Ovary (tissue), 9 donors: ENCODE results near the gene DNASE1L3. TPM values are rescaled to one million over a fixed set of nuclear protein-coding genes. Genes with fewer than 3 reads are reported as not detected.
A peak's percentile ranks its signal among the peaks of the same experiment; 100 is the strongest.

Source experiments
- DNase-seq, 5 donors: peaks; one replicate each; pipeline ENCODE4 v3.0.0-alpha.2; 2019 to 2020
- H3K27ac ChIP-seq, 2 donors: fragments of 200-600 bp; one replicate each; pipeline versions ENCODE4 v1.5.1 to v1.8.0; 2019 to 2022
- H3K27me3 ChIP-seq: fragments of 200-600 bp; one replicate; pipeline ENCODE4 v1.8.0; 2022
- H3K36me3 ChIP-seq: fragments of 200-600 bp; sonication (generic); one replicate; pipeline ENCODE4 v1.5.1; 2019
- H3K4me1 ChIP-seq: one replicate; pipeline ENCODE4 v1.8.1; 2013; ENCODE audit warnings: mild to moderate bottlenecking, moderate library complexity; ENCODE audit not compliant: insufficient read depth
- H3K4me3 ChIP-seq: fragments of 200-600 bp; sonication (generic); one replicate; pipeline ENCODE4 v1.5.1; 2017
- H3K9me3 ChIP-seq, 2 donors: fragments of 200-600 bp in 1 of 2; sonication (generic) in 1 of 2; one replicate each; pipeline versions ENCODE4 v1.5.1 to v1.8.1; 2013 to 2019; ENCODE audit warnings: mild to moderate bottlenecking in 1 of 2, moderate library complexity in 1 of 2
- EP300 ChIP-seq: sonication (generic); formaldehyde crosslinking; IDR thresholded peaks from one replicate; pipeline ENCODE4 v1.6.1; 2017; ENCODE audit warnings: antibody characterized with exemption
- POLR2A ChIP-seq: fragments of 450-650 bp; IDR thresholded peaks from one replicate; pipeline ENCODE4 v1.6.1; 2017; ENCODE audit warnings: antibody characterized with exemption, mild to moderate bottlenecking, moderate library complexity
- WGBS, 3 donors: extraction: QIAGEN DNeasy Blood & Tissue Kit in 1 of 3; methylation state at CpG; one replicate each; pipeline versions ENCODE4 v1.1.5 to v1.1.7; 2013 to 2017; 5-methylcytosine and 5-hydroxymethylcytosine counted together
- intact Hi-C, 4 donors: fragments of 100-400 bp; cut with DNase I; formaldehyde crosslinking; loops; one replicate each; pipeline versions ENCODE4 v1.11.0 to v1.15.1; 2022 to 2023
- polyA plus RNA-seq, 2 donors: library from polyadenylated mRNA; stranded (reverse); fragments of 200-250 nt in 1 of 2; fragments of 350-450 nt in 1 of 2; fragmentation: Illumina TruSeq in 1 of 2; extraction: RNeasy Lipid Tissue Mini Kit (QIAGEN cat#74804) in 1 of 2; gene quantifications; one replicate each; pipeline ENCODE4 v1.2.3, GENCODE V29; 2013 to 2014
- total RNA-seq, 7 donors: library from RNA; depleted of rRNA in 2 of 7; stranded (reverse); fragments of >200 nt in 2 of 7; fragmentation: NEBNext Ultra II Directional in 3 of 7; extraction: Animal tissue kit (Norgen Biotek cat#: 25700) in 3 of 7; gene quantifications; one replicate each; pipeline versions ENCODE4 v1.1.0 to v1.2.4, GENCODE V29; 2016 to 2023
- TF ChIP-seq, protein P1 (sequence below), 3 donors: fragments of 450-650 bp in 2 of 3; fragments of 200-600 bp in 1 of 3; IDR thresholded peaks; one replicate each; pipeline versions ENCODE4 v1.5.1 to v1.8.0; 2016 to 2022; ENCODE audit warnings: antibody characterized with exemption in 3 of 3, mild to moderate bottlenecking in 1 of 3
- donor health status: DM: no; HTN: no; CAD: no; lungs with moderate emphysema.
- donor health status: DM: no; HTN: no; CAD: no.
- donor health status: Bipolar disorder and iron deficiency.
- donor health status: DM: yes; HTN: yes; CAD: no.
- donor health status: DM: no; HTN: no; CAD: no.
- donor health status: DM: yes; HTN: yes; CAD: no.

Gene DNASE1L3
- total and polyA plus RNA-seq, 9 donors, result 0.48 to 10.3 (median 0.65) TPM; not detected in 2

DNA sequence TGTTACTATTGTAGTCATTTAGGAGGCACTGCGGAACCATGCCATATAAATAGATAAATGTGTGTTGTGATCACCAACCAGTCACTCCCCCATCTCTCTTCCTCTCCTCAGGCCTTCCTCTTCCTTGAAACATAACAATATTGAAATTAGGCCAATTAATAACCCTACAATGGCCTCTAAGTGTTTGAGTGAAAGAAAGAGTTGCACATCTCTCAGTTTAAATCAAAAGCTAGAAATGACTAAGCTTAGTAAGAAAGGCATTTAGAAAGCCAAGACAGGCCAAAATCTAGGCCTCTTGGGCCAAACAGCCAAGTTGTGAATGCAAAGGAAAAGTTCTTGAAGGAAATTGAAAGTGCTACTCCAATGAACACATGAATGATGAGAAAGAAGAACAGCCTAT, 8.1 kb upstream of the DNASE1L3 start:
- no peaks in the 10 kb centered on the region for H3K36me3 ChIP-seq
- no peak overlapping the region for H3K27ac ChIP-seq
- no peaks in the 10 kb centered on the region for H3K27me3 ChIP-seq
- H3K4me3 ChIP-seq, result no peak overlapping the region
- intact Hi-C loops, result no loop called here
- DNase-seq, result no peak
- WGBS, 3 donors, result 83 to 94% (median 88%) methylated on average over 1 of the region's 1 CpG
- TF ChIP-seq, protein P1, sequence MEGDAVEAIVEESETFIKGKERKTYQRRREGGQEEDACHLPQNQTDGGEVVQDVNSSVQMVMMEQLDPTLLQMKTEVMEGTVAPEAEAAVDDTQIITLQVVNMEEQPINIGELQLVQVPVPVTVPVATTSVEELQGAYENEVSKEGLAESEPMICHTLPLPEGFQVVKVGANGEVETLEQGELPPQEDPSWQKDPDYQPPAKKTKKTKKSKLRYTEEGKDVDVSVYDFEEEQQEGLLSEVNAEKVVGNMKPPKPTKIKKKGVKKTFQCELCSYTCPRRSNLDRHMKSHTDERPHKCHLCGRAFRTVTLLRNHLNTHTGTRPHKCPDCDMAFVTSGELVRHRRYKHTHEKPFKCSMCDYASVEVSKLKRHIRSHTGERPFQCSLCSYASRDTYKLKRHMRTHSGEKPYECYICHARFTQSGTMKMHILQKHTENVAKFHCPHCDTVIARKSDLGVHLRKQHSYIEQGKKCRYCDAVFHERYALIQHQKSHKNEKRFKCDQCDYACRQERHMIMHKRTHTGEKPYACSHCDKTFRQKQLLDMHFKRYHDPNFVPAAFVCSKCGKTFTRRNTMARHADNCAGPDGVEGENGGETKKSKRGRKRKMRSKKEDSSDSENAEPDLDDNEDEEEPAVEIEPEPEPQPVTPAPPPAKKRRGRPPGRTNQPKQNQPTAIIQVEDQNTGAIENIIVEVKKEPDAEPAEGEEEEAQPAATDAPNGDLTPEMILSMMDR (IDR thresholded peaks at IDR 0.05), result no peak
- no peak for TF ChIP-seq EP300
- TF ChIP-seq POLR2A, result no peak
- peaks cover 2% of the 10 kb centered on the region for H3K4me1 ChIP-seq
- H3K9me3 ChIP-seq, result no peaks in the 10 kb centered on the region

DNA sequence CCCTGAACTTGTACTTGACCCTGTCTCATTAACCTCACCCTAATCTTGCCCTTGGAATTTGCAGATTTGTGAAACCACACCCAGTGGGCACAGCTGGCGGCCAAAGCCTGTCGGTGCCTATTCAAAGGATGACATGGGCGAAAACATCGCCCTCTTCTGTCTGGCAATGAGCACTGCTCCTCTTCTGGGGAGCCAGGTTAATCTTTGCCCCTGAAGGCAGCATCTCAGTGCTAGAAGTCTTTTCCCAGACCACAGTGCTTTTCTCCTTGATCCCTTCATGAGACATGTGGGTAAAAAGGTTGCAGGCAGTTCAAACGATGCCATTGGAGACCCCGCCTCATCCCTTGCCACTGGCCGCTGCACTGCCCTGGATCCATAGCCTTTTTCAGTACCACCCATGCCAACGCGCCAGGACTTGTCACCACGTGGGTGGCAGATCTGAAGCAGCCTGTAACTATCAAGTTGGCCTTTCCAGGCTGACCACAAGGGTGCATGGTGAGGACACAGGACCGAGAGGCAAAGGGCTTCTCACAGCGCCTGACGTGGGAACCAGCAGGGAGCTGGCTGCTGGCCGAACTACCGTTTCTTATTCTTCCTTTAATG, 6.5 kb upstream of the DNASE1L3 start:
- H3K4me1 ChIP-seq, result peaks cover 2% of the 10 kb centered on the region
- no peaks in the 10 kb centered on the region for H3K36me3 ChIP-seq
- H3K4me3 ChIP-seq, result no peak overlapping the region
- DNase-seq, result peak; percentile 36 to 61 (median 60)
- no peaks in the 10 kb centered on the region for H3K9me3 ChIP-seq
- no peaks in the 10 kb centered on the region for H3K27me3 ChIP-seq
- intact Hi-C loops, result no loop called here
- TF ChIP-seq POLR2A, result no peak
- TF ChIP-seq, protein P1 (IDR thresholded peaks at IDR 0.05), result peak; percentile 49 to 65 (median 59)
- WGBS, 3 donors, result 36 to 41% (median 37%) methylated on average over 15 of the region's 15 CpGs
- H3K27ac ChIP-seq, result no peak overlapping the region

DNA sequence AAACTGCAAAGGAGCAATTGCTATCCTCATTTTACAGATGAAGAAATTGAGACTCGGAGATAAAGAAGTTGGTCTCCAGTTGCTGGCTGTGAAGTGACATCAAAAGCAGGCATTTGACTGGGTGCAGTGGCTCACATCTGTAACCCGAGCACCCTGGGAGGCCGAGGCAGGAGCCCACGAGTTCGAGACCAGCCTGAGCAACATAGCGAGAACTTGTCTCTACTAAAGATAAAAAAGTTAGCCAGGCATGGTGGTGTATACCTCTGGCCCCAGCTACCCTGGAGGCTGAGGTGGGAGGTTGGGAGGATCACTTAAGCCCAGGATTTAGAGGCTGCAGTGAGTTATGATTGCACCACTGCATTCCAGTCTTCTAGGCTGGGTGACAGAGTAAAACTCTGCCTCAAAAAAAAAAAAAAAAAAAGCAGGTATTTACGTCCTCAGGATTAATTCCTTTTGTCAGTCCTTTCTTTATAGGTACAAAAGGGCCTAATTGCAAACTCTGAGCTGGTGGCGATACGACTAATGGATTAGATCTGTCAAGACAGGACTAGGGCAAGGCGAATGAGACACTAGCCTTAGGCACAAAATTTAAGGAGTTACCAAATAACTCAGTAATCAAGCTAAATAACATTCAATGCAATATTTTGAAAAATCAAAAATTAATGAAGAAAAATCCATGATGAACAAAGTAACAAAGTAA, 5.9 kb upstream of the DNASE1L3 start:
- TF ChIP-seq, protein P1 (IDR thresholded peaks at IDR 0.05), result no peak
- TF ChIP-seq POLR2A (no peak), EP300 (no peak)
- no peak overlapping the region for H3K27ac ChIP-seq
- WGBS, 3 donors, result 74 to 88% (median 87%) methylated on average over 10 of the region's 10 CpGs
- H3K4me3 ChIP-seq, result no peak overlapping the region
- intact Hi-C loops, result no loop called here
- no peaks in the 10 kb centered on the region for H3K27me3 ChIP-seq
- peaks cover 2% of the 10 kb centered on the region for H3K4me1 ChIP-seq
- DNase-seq, result no peak
- no peaks in the 10 kb centered on the region for H3K36me3 ChIP-seq
- no peaks in the 10 kb centered on the region for H3K9me3 ChIP-seq

DNA sequence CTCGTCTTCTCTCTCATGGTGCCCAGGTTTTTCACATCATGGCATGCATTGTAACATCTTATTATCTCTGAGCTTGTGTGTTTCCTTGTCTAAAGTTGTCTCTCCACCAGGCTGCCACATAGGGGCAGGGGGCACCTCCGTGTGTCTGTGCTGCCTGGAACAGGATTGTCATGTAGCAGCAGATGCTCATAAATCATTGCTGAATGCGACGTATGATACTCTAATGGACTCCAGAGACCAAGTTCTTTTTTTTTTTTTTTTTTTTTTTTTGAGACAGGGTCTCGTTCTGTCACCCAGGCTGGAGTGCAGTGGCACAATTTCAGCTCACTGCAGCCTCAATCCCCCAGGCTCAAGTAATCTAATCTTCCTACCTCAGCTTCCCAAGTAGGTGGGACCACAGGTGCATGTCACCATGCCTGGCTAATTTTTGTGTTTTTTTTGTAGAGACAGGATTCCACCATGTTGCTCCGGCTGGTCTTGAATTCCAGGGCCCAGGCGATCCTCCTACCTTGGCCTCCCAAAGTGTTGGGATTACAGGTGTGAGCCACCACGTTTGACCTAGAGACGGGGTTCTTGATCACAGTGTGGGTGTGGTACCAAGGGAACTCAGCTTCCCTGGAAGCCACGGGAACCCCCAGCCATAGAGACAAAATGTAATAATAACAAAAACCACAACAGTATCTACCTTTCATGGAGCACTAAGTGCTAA, 4.7 kb upstream of the DNASE1L3 start:
- Histone ChIP-seq H3K27ac (no peak overlapping the region), H3K27me3 (no peaks in the 10 kb centered on the region), H3K4me1 (peaks cover 2% of the 10 kb centered on the region), H3K36me3 (no peaks in the 10 kb centered on the region), H3K9me3 (no peaks in the 10 kb centered on the region), H3K4me3 (no peak overlapping the region)
- DNase-seq, result no peak
- WGBS, 3 donors, result 80 to 85% (median 82%) methylated on average over 10 of the region's 10 CpGs
- intact Hi-C loops, result no loop called here
- TF ChIP-seq POLR2A, result no peak
